ENCODE results near the gene SNX18. TPM values are rescaled to one million over a fixed set of nuclear protein-coding genes. Genes with fewer than 3 reads are reported as not detected.

The SNX18 gene
- polyA plus RNA-seq, 1 donor from 2014 or later, result 7.9 TPM

DNA sequence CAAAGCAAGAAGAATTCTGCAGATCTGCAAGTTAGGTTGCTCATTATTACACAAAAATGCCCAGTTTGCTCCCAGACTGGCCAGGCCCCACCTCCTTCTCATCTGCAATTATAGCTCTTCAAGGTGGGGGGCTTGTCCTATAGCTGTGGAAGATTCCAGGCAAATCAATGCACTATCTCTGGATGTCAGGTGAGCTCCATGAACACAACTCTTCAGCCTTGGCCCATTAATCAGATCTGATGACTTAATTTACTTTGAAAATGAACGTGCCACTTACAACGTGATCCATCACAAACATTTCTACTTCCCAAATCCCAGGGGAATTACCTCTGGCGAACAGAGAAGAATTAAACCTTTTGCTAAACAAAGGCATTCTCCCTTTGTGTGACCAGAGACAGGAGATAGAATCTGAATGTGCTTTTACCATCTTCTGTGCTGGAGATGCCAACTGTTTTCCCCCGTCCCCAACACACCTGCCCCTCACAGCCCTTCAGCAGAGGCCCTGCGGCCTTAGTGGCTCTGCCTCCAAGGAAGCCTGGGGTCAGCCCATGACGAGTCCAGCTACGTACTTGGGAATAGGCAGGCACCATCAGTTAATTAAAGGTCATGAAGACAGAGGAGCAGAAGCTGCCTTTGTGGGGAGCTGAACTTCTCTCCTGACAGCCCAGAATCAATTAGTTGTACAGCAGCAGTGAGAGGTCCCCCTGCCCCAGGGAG, 60.5 kb downstream of the SNX18 start:
- H4K20me1 ChIP-seq (ENCODE audit: insufficient read depth), result no peaks in the 10 kb centered on the region
- H3K27me3 ChIP-seq (ENCODE audit: insufficient read depth, low read depth, low read length), result no peaks in the 10 kb centered on the region
- H3K79me2 ChIP-seq (replicated peaks; ENCODE audit: insufficient read depth, low read length), result no peaks in the 10 kb centered on the region
- no peaks in the 10 kb centered on the region for H3F3A ChIP-seq (ENCODE audit: insufficient read depth, low read length, poor library complexity, severe bottlenecking)
- H3K36me3 ChIP-seq (ENCODE audit: insufficient read depth, low read length), result no peaks in the 10 kb centered on the region
- H3K4me2 ChIP-seq (ENCODE audit: low read length), result no peak overlapping the region
- no peaks in the 10 kb centered on the region for H3K9me3 ChIP-seq (ENCODE audit: low read length)
- H3K9ac ChIP-seq (ENCODE audit: low read length), result no peak overlapping the region
- H3K27ac ChIP-seq (ENCODE audit: low read length), result no peak overlapping the region
- no peak for TF ChIP-seq RAD21 (conservative IDR thresholded peaks at IDR 0.05)
- no peak for TF ChIP-seq CTCF (IDR thresholded peaks at IDR 0.05; ENCODE audit: poor library complexity, severe bottlenecking)
- TF ChIP-seq TAF1 (IDR thresholded peaks at IDR 0.05; ENCODE audit: low read depth), result no peak
- no peaks in the 10 kb centered on the region for H3K9me2 ChIP-seq (ENCODE audit: insufficient read depth, low read length)
- no peak overlapping the region for H3K4me3 ChIP-seq (ENCODE audit: low read length)
- no peak overlapping the region for H2AFZ ChIP-seq (ENCODE audit: low read depth, low read length)

GRCh38 chr5:54579591-54580295, 62.2 kb downstream of the SNX18 start:
- no peaks in the 10 kb centered on the region for H3F3A ChIP-seq (ENCODE audit: insufficient read depth, low read length, poor library complexity, severe bottlenecking)
- no peaks in the 10 kb centered on the region for H3K9me2 ChIP-seq (ENCODE audit: insufficient read depth, low read length)
- no peaks in the 10 kb centered on the region for H3K9me3 ChIP-seq (ENCODE audit: low read length)
- H2AFZ ChIP-seq (ENCODE audit: low read depth, low read length), result no peak overlapping the region
- H3K4me3 ChIP-seq (ENCODE audit: low read length), result no peak overlapping the region
- H4K20me1 ChIP-seq (ENCODE audit: insufficient read depth), result no peaks in the 10 kb centered on the region
- TF ChIP-seq POLR2AphosphoS5 (IDR thresholded peaks at IDR 0.05), result no peak
- no peak for TF ChIP-seq SMC3 (conservative IDR thresholded peaks at IDR 0.05; ENCODE audit: poor library complexity)
- no peak for TF ChIP-seq RAD21 (conservative IDR thresholded peaks at IDR 0.05)
- no peak overlapping the region for H3K4me2 ChIP-seq (ENCODE audit: low read length)
- no peaks in the 10 kb centered on the region for H3K79me2 ChIP-seq (replicated peaks; ENCODE audit: insufficient read depth, low read length)
- H3K27me3 ChIP-seq (ENCODE audit: insufficient read depth, low read depth, low read length), result no peaks in the 10 kb centered on the region
- no peak overlapping the region for H3K9ac ChIP-seq (ENCODE audit: low read length)
- H3K27ac ChIP-seq (ENCODE audit: low read length), result no peak overlapping the region
- H3K36me3 ChIP-seq (ENCODE audit: insufficient read depth, low read length), result no peaks in the 10 kb centered on the region

- H2AFZ ChIP-seq (ENCODE audit: low read depth, low read length), result no peak overlapping the region
- H3K4me2 ChIP-seq (ENCODE audit: low read length), result no peak overlapping the region
- H3F3A ChIP-seq (ENCODE audit: insufficient read depth, low read length, poor library complexity, severe bottlenecking), result no peaks in the 10 kb centered on the region
- H3K79me2 ChIP-seq (replicated peaks; ENCODE audit: insufficient read depth, low read length), result no peaks in the 10 kb centered on the region
- H3K27ac ChIP-seq (ENCODE audit: low read length), result no peak overlapping the region
- H3K27me3 ChIP-seq (ENCODE audit: insufficient read depth, low read depth, low read length), result no peaks in the 10 kb centered on the region
- H4K20me1 ChIP-seq (ENCODE audit: insufficient read depth), result no peaks in the 10 kb centered on the region
- TF ChIP-seq RAD21 (conservative IDR thresholded peaks at IDR 0.05) (no peak), REST (IDR thresholded peaks at IDR 0.05; ENCODE audit: borderline replicate concordance) (no peak), EZH2 (IDR thresholded peaks at IDR 0.05; ENCODE audit: borderline replicate concordance, insufficient read depth, low read length, poor library complexity, severe bottlenecking) (no peak), TAF1 (IDR thresholded peaks at IDR 0.05; ENCODE audit: low read depth) (no peak)
- H3K9me3 ChIP-seq (ENCODE audit: low read length), result no peaks in the 10 kb centered on the region
- H3K36me3 ChIP-seq (ENCODE audit: insufficient read depth, low read length), result no peaks in the 10 kb centered on the region
- H3K4me3 ChIP-seq (ENCODE audit: low read length), result no peak overlapping the region
- H3K9ac ChIP-seq (ENCODE audit: low read length), result no peak overlapping the region
- no peaks in the 10 kb centered on the region for H3K9me2 ChIP-seq (ENCODE audit: insufficient read depth, low read length)
Observed at GRCh38 chr5:54580997-54581811, 63.6 kb downstream of the SNX18 start.
